Adrenal gland (tissue), 5 donors: ENCODE data around the gene PRH1.

Experiments
- CTCF ChIP-seq, 6 experiments: fragments of 450-650 bp in 4 of 6; fragments of 200-600 bp in 2 of 6; sonication (generic) in 1 of 6; IDR thresholded peaks; 1 replicate in 5 of 6; 2 replicates in 1 of 6; pipeline versions ENCODE4 v1.5.1 to v1.8.0; 2016 to 2021; ENCODE audit warnings: antibody characterized with exemption in 6 of 6, mild to moderate bottlenecking in 2 of 6, moderate library complexity in 1 of 6
- POLR2A ChIP-seq, 2 donors: fragments of 450-650 bp; IDR thresholded peaks; one replicate each; pipeline ENCODE4 v1.6.1; 2017; ENCODE audit warnings: antibody characterized with exemption in 2 of 2, mild to moderate bottlenecking in 2 of 2, moderate library complexity in 1 of 2
- donor health status: DM: no; HTN: no; CAD: no.

DNA sequence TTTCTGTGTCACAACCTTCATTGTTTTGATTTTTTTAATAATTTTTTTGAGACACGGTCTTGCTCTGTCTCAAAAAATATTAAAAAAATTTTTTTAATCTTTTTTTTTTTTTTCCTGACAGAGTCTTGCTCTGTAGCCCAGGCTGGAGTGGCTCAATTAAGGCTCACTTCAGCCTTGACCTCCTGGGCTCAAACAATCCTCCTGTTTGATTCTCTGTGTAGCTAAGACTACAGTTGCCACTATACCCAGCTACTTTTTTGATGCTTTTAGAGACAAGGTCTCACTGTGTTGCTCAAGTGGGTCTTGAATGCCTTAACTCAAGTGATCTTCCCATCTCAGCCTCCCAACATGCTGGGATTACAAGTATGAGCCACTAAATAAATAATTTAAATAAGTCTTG is 35.8 kb upstream of the PRH1 start:
- TF ChIP-seq CTCF (IDR thresholded peaks at IDR 0.05), result no peak
- TF ChIP-seq POLR2A (IDR thresholded peaks at IDR 0.05), result no peak
